HEK293 (cell line): Measurements from ENCODE around the gene MAML3.

Experiments used
- CTCF ChIA-PET: fragments of 350-600 bp; formaldehyde crosslinking; extraction: SDS; loops from one replicate; lab custom pipeline; 2021; ENCODE audit warnings: antibody characterized with exemption; lab: Yijun Ruan, JAX
- POLR2A ChIA-PET: fragments of 300-600 bp; formaldehyde crosslinking; extraction: SDS; loops from one replicate; lab custom pipeline; 2020; ENCODE audit warnings: antibody characterized with exemption, inconsistent platforms; lab: Yijun Ruan, JAX
- H3K27ac ChIP-seq: fragments of 200-500 bp; sonication (Bioruptor generic); 2 replicates; pipeline ENCODE4 v1.5.1; 2014; ENCODE audit warnings: low read depth, low read length, control low read depth, inconsistent platforms; ENCODE audit errors: extremely low read depth
- H3K36me3 ChIP-seq, 2 experiments: fragments of 200-500 bp in 1 of 2; sonication (Bioruptor generic) in 1 of 2; 1 replicate in 1 of 2; 2 replicates in 1 of 2; pipeline ENCODE4 v1.5.1; 2014 to 2017; ENCODE audit warnings: inconsistent platforms in 2 of 2, low read length in 2 of 2; ENCODE audit not compliant: control insufficient read depth in 2 of 2, insufficient read depth in 1 of 2
- H3K4me1 ChIP-seq: fragments of 200-500 bp; sonication (Bioruptor generic); 2 replicates; pipeline ENCODE4 v1.5.1; 2014; ENCODE audit warnings: mild to moderate bottlenecking, low read length, inconsistent platforms; ENCODE audit not compliant: control insufficient read depth, insufficient read depth
- H3K4me3 ChIP-seq: 2 replicates; pipeline ENCODE4 v1.5.1; 2011; ENCODE audit warnings: low read depth, mild to moderate bottlenecking, control low read depth, low read length, moderate library complexity
- H3K9me3 ChIP-seq: fragments of 200-500 bp; sonication (Bioruptor generic); 2 replicates; pipeline ENCODE4 v1.5.1; 2014; ENCODE audit warnings: low read depth, low read length, inconsistent platforms; ENCODE audit not compliant: control insufficient read depth, insufficient read depth
- EGR2 ChIP-seq: fragments of 450-650 bp; formaldehyde crosslinking; IDR thresholded peaks from 2 replicates; pipeline ENCODE4 v1.5.1; 2016; ENCODE audit warnings: low read depth, missing biosample characterization, missing genetic modification characterization
- GLIS1 ChIP-seq: fragments of 450-650 bp; formaldehyde crosslinking; IDR thresholded peaks from 2 replicates; pipeline ENCODE4 v1.5.1; 2016; ENCODE audit warnings: missing biosample characterization, missing genetic modification characterization
- MZF1 ChIP-seq: fragments of 450-650 bp; formaldehyde crosslinking; IDR thresholded peaks from 2 replicates; pipeline ENCODE4 v1.5.1; 2017; ENCODE audit warnings: missing biosample characterization, missing genetic modification characterization, borderline replicate concordance
- PRDM4 ChIP-seq: fragments of 450-650 bp; formaldehyde crosslinking; IDR thresholded peaks from 2 replicates; pipeline ENCODE4 v1.5.1; 2017; ENCODE audit warnings: missing biosample characterization, missing genetic modification characterization
- SCRT1 ChIP-seq: fragments of 450-650 bp; formaldehyde crosslinking; IDR thresholded peaks from 2 replicates; pipeline ENCODE4 v1.5.1; 2016; ENCODE audit warnings: missing biosample characterization, missing genetic modification characterization, borderline replicate concordance
- ZBTB21 ChIP-seq: fragments of 450-650 bp; formaldehyde crosslinking; IDR thresholded peaks from 2 replicates; pipeline ENCODE4 v1.5.1; 2017; ENCODE audit warnings: missing biosample characterization, missing genetic modification characterization
- ZFP37 ChIP-seq: fragments of 450-650 bp; formaldehyde crosslinking; IDR thresholded peaks from 2 replicates; pipeline ENCODE4 v1.5.1; 2016; ENCODE audit warnings: missing biosample characterization, missing genetic modification characterization
- ZFP41 ChIP-seq: fragments of 450-650 bp; formaldehyde crosslinking; IDR thresholded peaks from 2 replicates; pipeline ENCODE4 v1.5.1; 2016; ENCODE audit warnings: missing biosample characterization, missing genetic modification characterization, borderline replicate concordance
- ZNF146 ChIP-seq: fragments of 450-650 bp; formaldehyde crosslinking; IDR thresholded peaks from 2 replicates; pipeline ENCODE4 v1.5.1; 2016; ENCODE audit warnings: missing biosample characterization, missing genetic modification characterization
- ZNF223 ChIP-seq: fragments of 450-650 bp; formaldehyde crosslinking; IDR thresholded peaks from 2 replicates; pipeline ENCODE4 v1.5.1; 2016; ENCODE audit warnings: missing biosample characterization, missing genetic modification characterization
- ZNF239 ChIP-seq: fragments of 450-650 bp; formaldehyde crosslinking; IDR thresholded peaks from 2 replicates; pipeline ENCODE4 v1.5.1; 2016; ENCODE audit warnings: missing biosample characterization, missing genetic modification characterization
- ZNF274 ChIP-seq, 2 experiments: fragments of 200-500 bp in 1 of 2; fragments of 450-650 bp in 1 of 2; sonication (Bioruptor generic) in 1 of 2; formaldehyde crosslinking in 1 of 2; IDR thresholded peaks; 2 replicates each; pipeline versions ENCODE4 v1.5.1 to v1.6.1; 2014 to 2016; ENCODE audit warnings: borderline replicate concordance in 1 of 2, inconsistent platforms in 1 of 2, low read length in 1 of 2, missing biosample characterization in 1 of 2, missing genetic modification characterization in 1 of 2
- ZNF302 ChIP-seq: fragments of 450-650 bp; formaldehyde crosslinking; IDR thresholded peaks from 2 replicates; pipeline ENCODE4 v1.5.1; 2016; ENCODE audit warnings: missing biosample characterization, missing genetic modification characterization, low read depth
- ZNF488 ChIP-seq: fragments of 450-650 bp; formaldehyde crosslinking; IDR thresholded peaks from 2 replicates; pipeline ENCODE4 v1.5.1; 2016; ENCODE audit warnings: missing biosample characterization, missing genetic modification characterization
- ZNF501 ChIP-seq: fragments of 450-650 bp; formaldehyde crosslinking; IDR thresholded peaks from 2 replicates; pipeline ENCODE4 v1.5.1; 2016; ENCODE audit warnings: missing biosample characterization, missing genetic modification characterization
- ZNF521 ChIP-seq: fragments of 450-650 bp; formaldehyde crosslinking; IDR thresholded peaks from 2 replicates; pipeline ENCODE4 v1.5.1; 2017; ENCODE audit warnings: missing biosample characterization, mild to moderate bottlenecking, missing genetic modification characterization
- ZNF549 ChIP-seq: fragments of 450-650 bp; IDR thresholded peaks from 2 replicates; pipeline ENCODE4 v1.5.1; 2018; ENCODE audit warnings: missing biosample characterization, missing genetic modification characterization, mild to moderate bottlenecking, inconsistent platforms, moderate library complexity
- ZNF585B ChIP-seq: fragments of 450-650 bp; formaldehyde crosslinking; IDR thresholded peaks from 2 replicates; pipeline ENCODE4 v1.5.1; 2016; ENCODE audit warnings: missing biosample characterization, missing genetic modification characterization
- ZNF623 ChIP-seq: fragments of 450-650 bp; formaldehyde crosslinking; IDR thresholded peaks from 2 replicates; pipeline ENCODE4 v1.5.1; 2016; ENCODE audit warnings: missing biosample characterization, missing genetic modification characterization
- ZNF639 ChIP-seq: fragments of 450-650 bp; formaldehyde crosslinking; IDR thresholded peaks from 2 replicates; pipeline ENCODE4 v1.5.1; 2016; ENCODE audit warnings: missing biosample characterization, missing genetic modification characterization
- ZNF664 ChIP-seq: fragments of 450-650 bp; formaldehyde crosslinking; IDR thresholded peaks from 2 replicates; pipeline ENCODE4 v1.5.1; 2016; ENCODE audit warnings: missing biosample characterization, missing genetic modification characterization
- ZNF701 ChIP-seq: fragments of 450-650 bp; formaldehyde crosslinking; IDR thresholded peaks from 2 replicates; pipeline ENCODE4 v1.5.1; 2016; ENCODE audit warnings: missing biosample characterization, missing genetic modification characterization
- ZSCAN16 ChIP-seq: fragments of 450-650 bp; formaldehyde crosslinking; IDR thresholded peaks from 2 replicates; pipeline ENCODE4 v1.5.1; 2016; ENCODE audit warnings: missing biosample characterization, missing genetic modification characterization

MAML3 gene

GRCh38 chr4:139853309-139853708, 300.7 kb downstream of the MAML3 start:
- Histone ChIP-seq H3K27ac (no peak overlapping the region), H3K4me1 (peaks cover 2% of the 10 kb centered on the region), H3K36me3 (no peaks in the 10 kb centered on the region), H3K9me3 (no peaks in the 10 kb centered on the region), H3K4me3 (no peak overlapping the region)
- POLR2A ChIA-PET, result no interaction called here
- TF ChIP-seq ZNF223, result no peak
- TF ChIP-seq ZFP41 (tag by site-specific recombination), result no peak
- TF ChIP-seq SCRT1 (tag by site-specific recombination), result no peak
- no peak for TF ChIP-seq ZNF639 (tag by site-specific recombination)
- no peak for TF ChIP-seq ZNF549
- TF ChIP-seq ZSCAN16, result no peak
- TF ChIP-seq ZNF585B (tag by site-specific recombination), result no peak
- no peak for TF ChIP-seq ZNF521 (tag by site-specific recombination)
- TF ChIP-seq GLIS1, result no peak
- no peak for TF ChIP-seq ZNF302
- no peak for TF ChIP-seq ZBTB21 (tag by site-specific recombination)
- no peak for TF ChIP-seq ZNF146 (tag by site-specific recombination)
- no peak for TF ChIP-seq ZNF239
- no peak for TF ChIP-seq ZNF274 (IDR thresholded peaks at IDR 0.05; ENCODE audit: low read length)
- TF ChIP-seq ZNF274 (tag by site-specific recombination; IDR thresholded peaks at IDR 0.05; ENCODE audit: borderline replicate concordance), result no peak
- no peak for TF ChIP-seq ZNF488
- no peak for TF ChIP-seq ZNF664 (tag by site-specific recombination)
- TF ChIP-seq ZNF701, result no peak
- no peak for TF ChIP-seq ZNF623 (tag by site-specific recombination)
- TF ChIP-seq MZF1 (tag by site-specific recombination), result no peak
- CTCF ChIA-PET, result no interaction called here

- Histone ChIP-seq H3K36me3 (no peaks in the 10 kb centered on the region), H3K9me3 (no peaks in the 10 kb centered on the region), H3K27ac (no peak overlapping the region), H3K4me3 (no peak overlapping the region), H3K4me1 (peaks cover 2% of the 10 kb centered on the region)
- TF ChIP-seq EGR2 (no peak), ZNF501 (tag by site-specific recombination) (no peak), ZFP41 (tag by site-specific recombination) (no peak), ZFP37 (tag by site-specific recombination) (no peak), PRDM4 (tag by site-specific recombination) (no peak)
- ChIA-PET POLR2A (no interaction called here), CTCF (no interaction called here)
Measured at GRCh38 chr4:139852612-139853269, 301.2 kb downstream of the MAML3 start.
